ENCODE data around the gene RNF220. TPM values are rescaled to one million over a fixed set of nuclear protein-coding genes. Genes with fewer than 3 reads are reported as not detected.

The RNF220 gene
- polyA plus RNA-seq, 1 donor from 2014 or later = 142 TPM

- Histone ChIP-seq H4K20me1 (ENCODE audit: insufficient read depth) (no peaks in the 10 kb centered on the region), H3K9ac (ENCODE audit: low read length) (no peak overlapping the region), H3K27ac (ENCODE audit: low read length) (no peak overlapping the region), H3K27me3 (ENCODE audit: insufficient read depth, low read depth, low read length) (no peaks in the 10 kb centered on the region), H3K79me2 (replicated peaks; ENCODE audit: insufficient read depth, low read length) (no peaks in the 10 kb centered on the region), H3K9me2 (ENCODE audit: insufficient read depth, low read length) (no peaks in the 10 kb centered on the region), H3F3A (ENCODE audit: insufficient read depth, low read length, poor library complexity, severe bottlenecking) (no peaks in the 10 kb centered on the region), H3K4me3 (ENCODE audit: low read length) (no peak overlapping the region), H3K4me2 (ENCODE audit: low read length) (no peak overlapping the region), H3K36me3 (ENCODE audit: insufficient read depth, low read length) (no peaks in the 10 kb centered on the region), H3K9me3 (ENCODE audit: low read length) (no peaks in the 10 kb centered on the region), H2AFZ (ENCODE audit: low read depth, low read length) (no peak overlapping the region)
- TF ChIP-seq CTCF (IDR thresholded peaks at IDR 0.05; ENCODE audit: poor library complexity, severe bottlenecking) (no peak), TAF1 (IDR thresholded peaks at IDR 0.05; ENCODE audit: low read depth) (no peak), EP300 (conservative IDR thresholded peaks at IDR 0.05; ENCODE audit: poor library complexity, severe bottlenecking) (no peak), REST (IDR thresholded peaks at IDR 0.05; ENCODE audit: borderline replicate concordance) (no peak), POLR2AphosphoS5 (IDR thresholded peaks at IDR 0.05) (no peak), RAD21 (conservative IDR thresholded peaks at IDR 0.05) (no peak), MXI1 (conservative IDR thresholded peaks at IDR 0.05; ENCODE audit: poor library complexity, severe bottlenecking) (no peak), EZH2 (IDR thresholded peaks at IDR 0.05; ENCODE audit: borderline replicate concordance, insufficient read depth, low read length, poor library complexity, severe bottlenecking) (no peak), SMC3 (conservative IDR thresholded peaks at IDR 0.05; ENCODE audit: poor library complexity) (no peak)
Measured at GRCh38 chr1:44682883-44683265, 277.8 kb downstream of the RNF220 start.

- Histone ChIP-seq H3K36me3 (ENCODE audit: insufficient read depth, low read length) (no peaks in the 10 kb centered on the region), H4K20me1 (ENCODE audit: insufficient read depth) (no peaks in the 10 kb centered on the region), H3K4me3 (ENCODE audit: low read length) (no peak overlapping the region), H3K9me3 (ENCODE audit: low read length) (no peaks in the 10 kb centered on the region), H3K9me2 (ENCODE audit: insufficient read depth, low read length) (no peaks in the 10 kb centered on the region), H3K27me3 (ENCODE audit: insufficient read depth, low read depth, low read length) (no peaks in the 10 kb centered on the region), H3K27ac (ENCODE audit: low read length) (no peak overlapping the region), H3K4me2 (ENCODE audit: low read length) (no peak overlapping the region), H2AFZ (ENCODE audit: low read depth, low read length) (no peak overlapping the region), H3F3A (ENCODE audit: insufficient read depth, low read length, poor library complexity, severe bottlenecking) (no peaks in the 10 kb centered on the region), H3K79me2 (replicated peaks; ENCODE audit: insufficient read depth, low read length) (no peaks in the 10 kb centered on the region), H3K9ac (ENCODE audit: low read length) (no peak overlapping the region)
- TF ChIP-seq EZH2 (IDR thresholded peaks at IDR 0.05; ENCODE audit: borderline replicate concordance, insufficient read depth, low read length, poor library complexity, severe bottlenecking) (no peak), SMC3 (conservative IDR thresholded peaks at IDR 0.05; ENCODE audit: poor library complexity) (no peak), REST (IDR thresholded peaks at IDR 0.05; ENCODE audit: borderline replicate concordance) (no peak), RAD21 (conservative IDR thresholded peaks at IDR 0.05) (no peak), MXI1 (conservative IDR thresholded peaks at IDR 0.05; ENCODE audit: poor library complexity, severe bottlenecking) (no peak), CTCF (IDR thresholded peaks at IDR 0.05; ENCODE audit: poor library complexity, severe bottlenecking) (no peak), POLR2AphosphoS5 (IDR thresholded peaks at IDR 0.05) (no peak), TAF1 (IDR thresholded peaks at IDR 0.05; ENCODE audit: low read depth) (no peak), EP300 (conservative IDR thresholded peaks at IDR 0.05; ENCODE audit: poor library complexity, severe bottlenecking) (no peak)
Measured at GRCh38 chr1:44684525-44684924, 279.5 kb downstream of the RNF220 start.
